GM13977 (cell line): Measurements from ENCODE around the gene OR4C45.
"Not testable (repeated sequence)": the region's sequence is repeated elsewhere in the genome, so short reads cannot be mapped to it uniquely, and the experiment has no call there.

ENCODE experiments used
- DNase-seq: peaks from one replicate; pipeline ENCODE4 v3.0.0; 2012; ENCODE audit warnings: low spot score
- in situ Hi-C: fragments of 300-500 bp; cut with MboI; formaldehyde crosslinking; loops from one replicate; pipeline ENCODE4 v1.12.0; 2022; ENCODE audit warnings: low sequenced_read_pairs, low pct_unique_long_range_greater_than_20kb, mixed read lengths, inconsistent platforms; ENCODE audit not compliant: unreplicated experiment
- TF ChIP-seq, protein P1 (sequence below): IDR thresholded peaks from 2 replicates; pipeline ENCODE4 v1.5.1; 2012; ENCODE audit warnings: mild to moderate bottlenecking, control low read depth; ENCODE audit not compliant: insufficient read depth; ENCODE audit errors: extremely low read depth, missing control alignments

The OR4C45 gene

DNA sequence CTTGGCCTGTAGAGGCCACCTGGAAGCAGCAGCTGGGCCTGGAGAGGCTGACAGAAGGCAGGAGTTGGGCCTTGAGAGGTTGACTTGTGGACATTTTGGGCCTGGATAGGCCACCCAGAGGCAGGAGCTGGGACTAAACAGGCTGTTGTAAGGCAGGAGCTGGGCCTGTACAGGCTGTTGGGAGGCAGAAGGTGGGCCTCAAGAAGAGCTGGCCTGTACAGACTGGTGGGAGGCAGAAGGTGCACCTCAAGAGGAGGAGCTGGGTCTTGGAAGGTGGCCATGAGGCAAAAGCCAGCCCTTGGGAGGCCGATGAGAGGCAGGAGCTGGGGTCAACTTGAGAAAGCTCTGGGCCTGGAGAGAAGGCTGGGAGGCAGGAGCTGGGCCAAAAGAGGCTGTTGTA lies 45.3 kb downstream of the OR4C45 start:
- in situ Hi-C loops = no loop called here
- DNase-seq = no peak
- TF ChIP-seq, protein P1, sequence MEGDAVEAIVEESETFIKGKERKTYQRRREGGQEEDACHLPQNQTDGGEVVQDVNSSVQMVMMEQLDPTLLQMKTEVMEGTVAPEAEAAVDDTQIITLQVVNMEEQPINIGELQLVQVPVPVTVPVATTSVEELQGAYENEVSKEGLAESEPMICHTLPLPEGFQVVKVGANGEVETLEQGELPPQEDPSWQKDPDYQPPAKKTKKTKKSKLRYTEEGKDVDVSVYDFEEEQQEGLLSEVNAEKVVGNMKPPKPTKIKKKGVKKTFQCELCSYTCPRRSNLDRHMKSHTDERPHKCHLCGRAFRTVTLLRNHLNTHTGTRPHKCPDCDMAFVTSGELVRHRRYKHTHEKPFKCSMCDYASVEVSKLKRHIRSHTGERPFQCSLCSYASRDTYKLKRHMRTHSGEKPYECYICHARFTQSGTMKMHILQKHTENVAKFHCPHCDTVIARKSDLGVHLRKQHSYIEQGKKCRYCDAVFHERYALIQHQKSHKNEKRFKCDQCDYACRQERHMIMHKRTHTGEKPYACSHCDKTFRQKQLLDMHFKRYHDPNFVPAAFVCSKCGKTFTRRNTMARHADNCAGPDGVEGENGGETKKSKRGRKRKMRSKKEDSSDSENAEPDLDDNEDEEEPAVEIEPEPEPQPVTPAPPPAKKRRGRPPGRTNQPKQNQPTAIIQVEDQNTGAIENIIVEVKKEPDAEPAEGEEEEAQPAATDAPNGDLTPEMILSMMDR = no peak

GRCh38 chr11:50078946-50079345 lies 46.3 kb downstream of the OR4C45 start:
- DNase-seq, in situ Hi-C loops: not testable (repeated sequence)

DNA sequence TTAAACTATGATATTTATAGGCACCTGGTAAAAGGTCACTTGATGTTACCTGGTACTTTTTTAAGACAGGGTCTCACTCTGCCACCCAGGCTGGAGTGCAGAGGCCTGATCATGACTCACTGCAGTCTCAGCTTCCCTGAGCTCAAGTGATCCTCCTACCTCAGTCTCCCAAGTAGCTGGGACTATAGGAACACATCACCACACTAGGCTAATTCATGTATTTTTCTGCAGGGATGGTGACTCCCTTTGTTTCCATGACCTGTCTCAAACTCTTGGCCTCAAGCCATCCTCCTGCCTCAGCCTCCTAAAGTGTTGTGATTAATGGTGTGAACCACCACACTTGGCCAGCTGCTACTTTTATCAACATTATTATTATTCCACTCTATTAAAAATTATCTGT lies 47.6 kb downstream of the OR4C45 start:
- TF ChIP-seq, protein P1 = no peak
- in situ Hi-C loops = no loop called here
- DNase-seq = no peak
